Erythroblast (primary cell): ENCODE data around the gene PHF21A.

Experiments
- GATA1 ChIP-seq: IDR thresholded peaks from 2 replicates; pipeline ENCODE4 v1.6.1; 2011; ENCODE audit warnings: low read depth, mild to moderate bottlenecking, control low read depth, low read length, moderate library complexity
- POLR2A ChIP-seq: IDR thresholded peaks from 2 replicates; pipeline ENCODE4 v1.6.1; 2011; ENCODE audit warnings: mild to moderate bottlenecking, low read length

- TF ChIP-seq POLR2A (no peak), GATA1 (no peak)
Measured at GRCh38 chr11:45942381-45942780, 178.9 kb downstream of the PHF21A start.
